Astrocyte (in vitro differentiated cells and primary cell): ENCODE data around the gene ARAP1. TPM values are rescaled to one million over a fixed set of nuclear protein-coding genes. Genes with fewer than 3 reads are reported as not detected.
A peak's percentile ranks its signal among the peaks of the same experiment; 100 is the strongest.

ENCODE experiments used
- DNase-seq: peaks from one replicate; pipeline ENCODE4 v3.0.0-alpha.2; 2010; ENCODE audit warnings: low read depth
- FAIRE-seq: peaks from 2 replicates; lab custom pipeline; 2011; peaks lifted over from hg19 to GRCh38; lab: Jason Lieb, UNC
- H2AFZ ChIP-seq: 2 replicates; pipeline ENCODE4 v1.6.0; 2012; ENCODE audit warnings: low read depth, low read length, inconsistent platforms
- H3K27ac ChIP-seq: 2 replicates; pipeline ENCODE4 v1.5.1; 2011; ENCODE audit warnings: low read depth, low read length, inconsistent platforms
- H3K27me3 ChIP-seq: 2 replicates; pipeline ENCODE4 v1.6.0; 2011; ENCODE audit warnings: low read length, inconsistent platforms; ENCODE audit not compliant: insufficient read depth
- H3K36me3 ChIP-seq: 2 replicates; pipeline ENCODE4 v1.5.1; 2011; ENCODE audit warnings: low read length, inconsistent platforms; ENCODE audit not compliant: insufficient read depth
- H3K4me1 ChIP-seq: 2 replicates; pipeline ENCODE4 v1.5.1; 2011; ENCODE audit warnings: low read length, inconsistent platforms; ENCODE audit not compliant: insufficient read depth
- H3K4me2 ChIP-seq: 2 replicates; pipeline ENCODE4 v1.6.0; 2012; ENCODE audit warnings: low read length, inconsistent platforms
- H3K4me3 ChIP-seq: 2 replicates; pipeline ENCODE4 v1.5.1; 2011; ENCODE audit warnings: low read depth, mild to moderate bottlenecking, low read length, inconsistent platforms; ENCODE audit not compliant: insufficient read depth
- H3K79me2 ChIP-seq: 2 replicates; pipeline ENCODE4 v1.6.0; 2012; ENCODE audit warnings: mild to moderate bottlenecking, low read length, inconsistent platforms; ENCODE audit not compliant: insufficient read depth
- H3K9ac ChIP-seq: 2 replicates; pipeline ENCODE4 v1.6.0; 2012; ENCODE audit warnings: mild to moderate bottlenecking, low read length, inconsistent platforms
- H3K9me3 ChIP-seq: 2 replicates; pipeline ENCODE4 v1.5.1; 2012; ENCODE audit warnings: low read depth, mild to moderate bottlenecking, low read length, inconsistent platforms; ENCODE audit not compliant: insufficient read depth
- H4K20me1 ChIP-seq: 2 replicates; pipeline ENCODE4 v1.6.0; 2012; ENCODE audit warnings: low read length, inconsistent platforms; ENCODE audit not compliant: insufficient read depth
- H3K27ac Mint-ChIP-seq: one replicate; pipeline ENCODE4 v1.8.0; 2021; ENCODE audit warnings: mild to moderate bottlenecking, mixed read lengths; ENCODE audit not compliant: unreplicated experiment
- H3K27me3 Mint-ChIP-seq: one replicate; pipeline ENCODE4 v1.8.0; 2021; ENCODE audit warnings: low read depth, mixed read lengths; ENCODE audit not compliant: unreplicated experiment
- H3K36me3 Mint-ChIP-seq: one replicate; pipeline ENCODE4 v1.8.0; 2021; ENCODE audit warnings: low read depth, mixed read lengths; ENCODE audit not compliant: unreplicated experiment
- H3K4me1 Mint-ChIP-seq: one replicate; pipeline ENCODE4 v1.8.0; 2021; ENCODE audit warnings: low read depth, mixed read lengths; ENCODE audit not compliant: unreplicated experiment
- H3K4me3 Mint-ChIP-seq: one replicate; pipeline ENCODE4 v1.8.0; 2021; ENCODE audit warnings: mild to moderate bottlenecking, moderate library complexity, mixed read lengths; ENCODE audit not compliant: unreplicated experiment
- H3K9me3 Mint-ChIP-seq: one replicate; pipeline ENCODE4 v1.8.0; 2021; ENCODE audit warnings: mild to moderate bottlenecking, mixed read lengths; ENCODE audit not compliant: unreplicated experiment
- EZH2 ChIP-seq: IDR thresholded peaks from 2 replicates; pipeline ENCODE4 v1.6.1; 2012; ENCODE audit warnings: mild to moderate bottlenecking, low read length, inconsistent platforms; ENCODE audit not compliant: insufficient read depth
- total RNA-seq: library from RNA; stranded (reverse); gene quantifications from 2 replicates; pipeline ENCODE4 v1.2.1, GENCODE V29; 2021
- TF ChIP-seq, protein P1 (sequence below): IDR thresholded peaks from 2 replicates; pipeline ENCODE4 v1.5.1; 2011; ENCODE audit warnings: low read depth, mild to moderate bottlenecking, inconsistent platforms, low read length, moderate library complexity; ENCODE audit not compliant: insufficient read depth

Gene ARAP1
- total RNA-seq, 1 donor from 2014 or later, result 31.9 TPM

DNA sequence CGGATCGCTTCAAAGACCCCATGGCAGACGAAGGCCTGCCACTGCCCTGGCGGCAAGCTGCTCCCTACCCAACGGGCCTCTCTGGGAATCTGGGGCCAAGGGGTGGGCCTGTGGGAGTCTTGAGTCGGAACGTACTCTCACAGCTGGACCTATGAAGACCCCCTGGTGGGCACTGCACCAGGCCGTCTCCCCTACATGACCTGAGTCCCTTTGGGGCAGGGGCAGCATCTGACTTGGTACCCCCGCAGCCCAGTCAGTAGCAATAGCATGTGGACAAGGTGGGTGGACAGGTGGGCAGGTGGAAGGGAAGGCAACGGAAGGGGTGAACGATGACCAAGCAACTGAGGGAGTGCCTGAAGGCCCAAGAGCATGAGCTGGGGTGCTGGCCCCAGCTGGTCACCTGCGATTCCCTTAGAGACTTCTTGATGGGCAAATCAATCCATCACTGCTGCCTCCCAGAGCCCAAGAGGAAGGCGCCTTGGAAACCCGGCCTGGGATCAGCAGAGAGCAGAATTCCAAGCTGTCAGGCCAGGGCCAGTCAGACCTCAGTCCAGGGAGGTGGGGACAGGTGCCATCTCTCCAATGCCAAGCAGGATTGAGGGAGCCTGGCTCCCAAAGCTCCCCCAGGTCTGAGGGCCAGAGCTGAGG is 35.3 kb downstream of the ARAP1 start:
- Histone ChIP-seq H2AFZ (no peak overlapping the region), H4K20me1 (peaks cover 87% of the 10 kb centered on the region)
- no peaks in the 10 kb centered on the region for H3K9me3 Mint-ChIP-seq

DNA sequence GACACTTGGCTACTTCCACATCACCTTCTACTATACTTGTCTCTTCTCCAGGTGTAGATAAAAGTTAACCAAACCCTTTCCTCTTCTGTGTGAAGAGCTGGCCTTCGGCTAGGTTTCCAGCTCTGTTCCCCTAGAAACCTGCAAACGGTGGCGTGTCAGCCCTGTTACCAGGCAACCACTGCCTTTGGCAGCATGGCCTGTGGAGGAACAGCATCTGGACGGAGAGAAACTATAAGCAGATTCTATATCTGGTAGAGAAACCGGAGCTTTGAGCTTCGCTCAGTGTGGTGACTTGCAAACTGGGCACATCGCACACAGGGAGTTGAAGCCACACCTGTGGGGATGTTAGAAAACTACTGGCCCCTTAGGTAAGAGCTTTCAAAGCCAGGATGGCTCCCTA is 35.9 kb downstream of the ARAP1 start:
- Mint-ChIP-seq H3K27me3 (peaks cover 2% of the 10 kb centered on the region), H3K27ac (no peak overlapping the region), H3K4me3 (no peak overlapping the region), H3K36me3 (peaks cover 9% of the 10 kb centered on the region), H3K4me1 (peaks cover 19% of the 10 kb centered on the region), H3K9me3 (no peaks in the 10 kb centered on the region)
- Histone ChIP-seq H3K36me3 (peaks cover 2% of the 10 kb centered on the region), H3K4me1 (peaks cover 24% of the 10 kb centered on the region), H3K27ac (no peak overlapping the region), H4K20me1 (peaks cover 91% of the 10 kb centered on the region), H3K79me2 (peaks cover 53% of the 10 kb centered on the region), H3K9ac (no peak overlapping the region), H3K27me3 (no peaks in the 10 kb centered on the region), H3K9me3 (no peaks in the 10 kb centered on the region), H2AFZ (no peak overlapping the region), H3K4me3 (no peak overlapping the region), H3K4me2 (no peak overlapping the region)
- FAIRE-seq (no peak), DNase-seq (no peak)
- TF ChIP-seq, protein P1, sequence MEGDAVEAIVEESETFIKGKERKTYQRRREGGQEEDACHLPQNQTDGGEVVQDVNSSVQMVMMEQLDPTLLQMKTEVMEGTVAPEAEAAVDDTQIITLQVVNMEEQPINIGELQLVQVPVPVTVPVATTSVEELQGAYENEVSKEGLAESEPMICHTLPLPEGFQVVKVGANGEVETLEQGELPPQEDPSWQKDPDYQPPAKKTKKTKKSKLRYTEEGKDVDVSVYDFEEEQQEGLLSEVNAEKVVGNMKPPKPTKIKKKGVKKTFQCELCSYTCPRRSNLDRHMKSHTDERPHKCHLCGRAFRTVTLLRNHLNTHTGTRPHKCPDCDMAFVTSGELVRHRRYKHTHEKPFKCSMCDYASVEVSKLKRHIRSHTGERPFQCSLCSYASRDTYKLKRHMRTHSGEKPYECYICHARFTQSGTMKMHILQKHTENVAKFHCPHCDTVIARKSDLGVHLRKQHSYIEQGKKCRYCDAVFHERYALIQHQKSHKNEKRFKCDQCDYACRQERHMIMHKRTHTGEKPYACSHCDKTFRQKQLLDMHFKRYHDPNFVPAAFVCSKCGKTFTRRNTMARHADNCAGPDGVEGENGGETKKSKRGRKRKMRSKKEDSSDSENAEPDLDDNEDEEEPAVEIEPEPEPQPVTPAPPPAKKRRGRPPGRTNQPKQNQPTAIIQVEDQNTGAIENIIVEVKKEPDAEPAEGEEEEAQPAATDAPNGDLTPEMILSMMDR, result no peak
- TF ChIP-seq EZH2, result no peak

More for the DNA sequence above, 35.3 kb downstream of the ARAP1 start:
- no peak overlapping the region for H3K9ac ChIP-seq
- peaks cover 30% of the 10 kb centered on the region for H3K4me1 ChIP-seq
- H3K27me3 Mint-ChIP-seq, result peaks cover 2% of the 10 kb centered on the region
- DNase-seq, result no peak
- H3K4me2 ChIP-seq, result no peak overlapping the region
- peaks cover 2% of the 10 kb centered on the region for H3K36me3 ChIP-seq
- TF ChIP-seq EZH2, result no peak
- TF ChIP-seq, protein P1, result no peak
- H3K4me3 Mint-ChIP-seq, result no peak overlapping the region
- H3K79me2 ChIP-seq, result peaks cover 60% of the 10 kb centered on the region
- no peak for FAIRE-seq
- peaks cover 7% of the 10 kb centered on the region for H3K36me3 Mint-ChIP-seq
- no peak overlapping the region for H3K4me3 ChIP-seq
- no peaks in the 10 kb centered on the region for H3K9me3 ChIP-seq
- H3K27ac Mint-ChIP-seq, result no peak overlapping the region
- peaks cover 24% of the 10 kb centered on the region for H3K4me1 Mint-ChIP-seq
- H3K27ac ChIP-seq, result no peak overlapping the region
- H3K27me3 ChIP-seq, result no peaks in the 10 kb centered on the region

DNA sequence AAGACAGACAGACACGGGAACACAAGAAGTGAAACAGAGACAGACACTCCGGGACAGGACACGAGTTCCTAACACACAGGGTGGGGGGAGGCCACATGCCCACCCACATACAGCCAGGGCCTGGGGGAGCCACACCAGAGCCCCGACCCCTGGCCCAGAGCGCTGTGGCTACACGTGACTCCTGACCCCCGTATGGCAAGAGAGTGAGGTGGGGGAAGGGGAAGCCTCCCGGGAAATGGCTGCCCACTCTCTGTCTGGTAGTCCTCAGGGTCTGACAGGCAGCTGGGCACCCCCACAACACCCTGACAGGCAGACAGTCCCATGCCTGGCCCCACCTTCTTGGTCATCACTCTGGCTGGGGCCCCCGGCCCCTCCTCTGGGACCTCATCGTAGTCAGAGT is 39.4 kb downstream of the ARAP1 start:
- Histone ChIP-seq H4K20me1 (peaks cover 75% of the 10 kb centered on the region), H2AFZ (no peak overlapping the region), H3K36me3 (peaks cover 3% of the 10 kb centered on the region), H3K27me3 (no peaks in the 10 kb centered on the region), H3K9me3 (no peaks in the 10 kb centered on the region), H3K79me2 (peaks cover 19% of the 10 kb centered on the region), H3K9ac (peak overlapping the region; percentile 46), H3K4me1 (peaks cover 8% of the 10 kb centered on the region), H3K4me2 (peak overlapping the region; percentile 77), H3K4me3 (no peak overlapping the region), H3K27ac (no peak overlapping the region)
- DNase-seq (no peak), FAIRE-seq (no peak)
- peaks cover 19% of the 10 kb centered on the region for H3K36me3 Mint-ChIP-seq
- peaks cover 6% of the 10 kb centered on the region for H3K4me1 Mint-ChIP-seq
- no peak overlapping the region for H3K4me3 Mint-ChIP-seq
- H3K27me3 Mint-ChIP-seq, result peaks cover 2% of the 10 kb centered on the region
- no peak overlapping the region for H3K27ac Mint-ChIP-seq
- no peaks in the 10 kb centered on the region for H3K9me3 Mint-ChIP-seq
- TF ChIP-seq, protein P1, result no peak
- no peak for TF ChIP-seq EZH2
